DND-41 (cell line): ENCODE results near the gene CTNNA3.

Experiments
- ATAC-seq: fragments of 200-7000 bp; cut with Tn5 transposase; 3 replicates; pipeline ENCODE4 v1.9.1; 2021; ENCODE audit warnings: low read depth; ENCODE audit not compliant: insufficient read depth
- DNase-seq: peaks from one replicate; pipeline ENCODE4 v3.0.0-alpha.2; 2020
- H2AFZ ChIP-seq: 2 replicates; pipeline ENCODE4 v1.6.0; 2012; ENCODE audit warnings: low read depth, low read length
- H3K27ac ChIP-seq: 2 replicates; pipeline ENCODE4 v1.5.1; 2012; ENCODE audit warnings: low read length, inconsistent platforms
- H3K27me3 ChIP-seq: fragments of 200-600 bp; sonication (generic); 2 replicates; pipeline ENCODE4 v1.6.0; 2012; ENCODE audit warnings: low read length, mild to moderate bottlenecking, inconsistent platforms; ENCODE audit not compliant: insufficient read depth, poor library complexity
- H3K36me3 ChIP-seq: 2 replicates; pipeline ENCODE4 v1.5.1; 2012; ENCODE audit warnings: low read length, inconsistent platforms; ENCODE audit not compliant: insufficient read depth
- H3K4me1 ChIP-seq: 2 replicates; pipeline ENCODE4 v1.5.1; 2012; ENCODE audit warnings: mild to moderate bottlenecking, low read length; ENCODE audit not compliant: insufficient read depth
- H3K4me2 ChIP-seq: 2 replicates; pipeline ENCODE4 v1.6.0; 2012; ENCODE audit warnings: mild to moderate bottlenecking, moderate library complexity, low read length, inconsistent platforms; ENCODE audit not compliant: insufficient read depth
- H3K4me3 ChIP-seq, 2 experiments: fragments of 200-600 bp in 1 of 2; shearing (Covaris generic) in 1 of 2; 2 replicates each; pipeline ENCODE4 v1.5.1; 2012 to 2016; ENCODE audit warnings: inconsistent platforms in 2 of 2, low read length in 2 of 2, mild to moderate bottlenecking in 2 of 2, low read depth in 1 of 2, moderate library complexity in 1 of 2
- H3K79me2 ChIP-seq: 2 replicates; pipeline ENCODE4 v1.6.0; 2012; ENCODE audit warnings: low read length, inconsistent platforms; ENCODE audit not compliant: insufficient read depth
- H3K9ac ChIP-seq: 2 replicates; pipeline ENCODE4 v1.6.0; 2012; ENCODE audit warnings: low read depth, mild to moderate bottlenecking, inconsistent platforms, low read length, moderate library complexity
- H3K9me3 ChIP-seq: 2 replicates; pipeline ENCODE4 v1.5.1; 2012; ENCODE audit warnings: low read length, moderate library complexity, mild to moderate bottlenecking, inconsistent platforms; ENCODE audit not compliant: insufficient read depth, severe bottlenecking
- H4K20me1 ChIP-seq: 2 replicates; pipeline ENCODE4 v1.6.0; 2012; ENCODE audit warnings: low read length; ENCODE audit not compliant: insufficient read depth
- CTCF ChIP-seq: IDR thresholded peaks from 2 replicates; pipeline ENCODE4 v1.5.1; 2012; ENCODE audit warnings: borderline replicate concordance, low read length, moderate library complexity, mild to moderate bottlenecking; ENCODE audit not compliant: poor library complexity, severe bottlenecking; ENCODE audit errors: extremely low read depth
- EZH2 ChIP-seq: IDR thresholded peaks from 3 replicates; pipeline ENCODE4 v1.6.1; 2012; ENCODE audit warnings: borderline replicate concordance, low read depth, mild to moderate bottlenecking, moderate library complexity, low read length, inconsistent platforms; ENCODE audit not compliant: severe bottlenecking

CTNNA3 gene

DNA sequence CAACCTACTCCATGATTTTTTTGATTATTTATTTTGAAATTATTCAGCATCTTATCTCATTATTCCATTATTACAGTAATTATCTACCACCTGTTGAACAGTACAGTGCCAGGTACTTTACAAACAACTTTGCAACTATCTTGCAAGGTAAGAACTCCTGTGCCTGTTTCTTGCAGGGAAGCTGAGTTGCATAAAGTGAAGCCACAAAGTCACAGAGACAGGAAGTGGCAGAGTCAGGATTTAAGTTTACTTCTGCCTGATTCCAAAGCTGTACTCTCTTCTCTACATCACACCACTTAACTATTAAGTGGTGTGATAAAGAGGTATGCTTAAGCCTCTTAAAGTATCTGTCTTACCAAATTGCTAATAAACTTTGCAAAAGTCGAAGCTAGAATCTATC is 690.0 kb downstream of the CTNNA3 start:
- Histone ChIP-seq H3K4me1 (no peaks in the 10 kb centered on the region), H3K36me3 (no peaks in the 10 kb centered on the region), H3K27ac (no peak overlapping the region), H3K9ac (no peak overlapping the region), H3K4me3 (no peak overlapping the region), H4K20me1 (no peaks in the 10 kb centered on the region), H3K9me3 (no peaks in the 10 kb centered on the region), H3K27me3 (no peaks in the 10 kb centered on the region), H3K4me2 (no peak overlapping the region), H3K79me2 (no peaks in the 10 kb centered on the region), H2AFZ (no peak overlapping the region)
- DNase-seq (no peak), ATAC-seq (no peak)
- TF ChIP-seq EZH2 (no peak), CTCF (no peak)

GRCh38 chr10:67004690-67005089 is 691.3 kb downstream of the CTNNA3 start:
- H3K36me3 ChIP-seq: no peaks in the 10 kb centered on the region
- H3K27me3 ChIP-seq: no peaks in the 10 kb centered on the region
- H3K4me1 ChIP-seq: no peaks in the 10 kb centered on the region
- no peak for DNase-seq
- no peaks in the 10 kb centered on the region for H3K79me2 ChIP-seq
- ATAC-seq: no peak
- H2AFZ ChIP-seq: no peak overlapping the region; the same call in 1 of the 2 replicates
- H3K4me2 ChIP-seq: no peak overlapping the region
- no peak for TF ChIP-seq CTCF
- no peak for TF ChIP-seq EZH2
- no peak overlapping the region for H3K4me3 ChIP-seq
- no peak overlapping the region for H3K27ac ChIP-seq
- H4K20me1 ChIP-seq: no peaks in the 10 kb centered on the region
- H3K9me3 ChIP-seq: no peaks in the 10 kb centered on the region
- H3K9ac ChIP-seq: no peak overlapping the region

GRCh38 chr10:66999762-67000545 is 696.0 kb downstream of the CTNNA3 start:
- H2AFZ ChIP-seq: no peak overlapping the region
- H3K4me2 ChIP-seq: no peak overlapping the region
- no peak for TF ChIP-seq CTCF
- no peak for TF ChIP-seq EZH2
- no peaks in the 10 kb centered on the region for H3K79me2 ChIP-seq
- no peaks in the 10 kb centered on the region for H4K20me1 ChIP-seq
- no peak overlapping the region for H3K4me3 ChIP-seq
- H3K27ac ChIP-seq: no peak overlapping the region
- no peaks in the 10 kb centered on the region for H3K36me3 ChIP-seq
- no peaks in the 10 kb centered on the region for H3K4me1 ChIP-seq
- H3K27me3 ChIP-seq: no peaks in the 10 kb centered on the region
- H3K9me3 ChIP-seq: no peaks in the 10 kb centered on the region
- ATAC-seq: no peak
- no peak for DNase-seq
- H3K9ac ChIP-seq: no peak overlapping the region
